Astrocyte of the spinal cord (primary cell): ENCODE results near the gene PLEKHA7.
"Not testable (repeated sequence)": the region's sequence is repeated elsewhere in the genome, so short reads cannot be mapped to it uniquely, and the experiment has no call there.

Source experiments
- DNase-seq: peaks from one replicate; pipeline ENCODE4 v3.0.0; 2011; ENCODE audit warnings: low read depth, low spot score
- H3K4me3 ChIP-seq: 2 replicates; pipeline ENCODE4 v1.5.1; 2011; ENCODE audit warnings: low read depth, mild to moderate bottlenecking, low read length, moderate library complexity
- in situ Hi-C: cut with HindIII; loops from 2 replicates; pipeline ENCODE4 v1.10.0; 2017; ENCODE audit warnings: low sequenced_read_pairs
- TF ChIP-seq, protein P1 (sequence below): IDR thresholded peaks from 2 replicates; pipeline ENCODE4 v1.5.1; 2012; ENCODE audit warnings: low read depth, mild to moderate bottlenecking, low read length, inconsistent platforms

PLEKHA7 gene

DNA sequence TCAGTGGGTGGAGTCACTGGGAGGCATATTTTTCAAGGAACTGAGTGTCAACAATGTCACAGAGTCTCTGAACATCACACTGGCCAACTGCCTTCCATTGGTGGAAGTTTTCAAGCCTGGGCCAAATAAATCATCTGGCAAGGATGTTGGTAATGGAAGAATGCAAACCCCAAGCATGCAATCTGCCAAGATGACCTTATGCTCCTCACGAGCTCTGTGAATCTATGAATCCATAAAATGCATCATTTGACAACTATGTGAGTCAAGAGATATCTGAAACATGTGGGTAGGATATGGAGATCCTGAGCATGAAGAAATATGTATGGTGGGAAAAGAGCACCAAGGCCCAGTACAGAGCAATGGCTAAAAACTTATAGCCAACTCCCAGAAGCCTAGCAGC, 122.2 kb downstream of the PLEKHA7 start:
- DNase-seq: peak; percentile 34
- in situ Hi-C loops: no loop called here
- TF ChIP-seq, protein P1, sequence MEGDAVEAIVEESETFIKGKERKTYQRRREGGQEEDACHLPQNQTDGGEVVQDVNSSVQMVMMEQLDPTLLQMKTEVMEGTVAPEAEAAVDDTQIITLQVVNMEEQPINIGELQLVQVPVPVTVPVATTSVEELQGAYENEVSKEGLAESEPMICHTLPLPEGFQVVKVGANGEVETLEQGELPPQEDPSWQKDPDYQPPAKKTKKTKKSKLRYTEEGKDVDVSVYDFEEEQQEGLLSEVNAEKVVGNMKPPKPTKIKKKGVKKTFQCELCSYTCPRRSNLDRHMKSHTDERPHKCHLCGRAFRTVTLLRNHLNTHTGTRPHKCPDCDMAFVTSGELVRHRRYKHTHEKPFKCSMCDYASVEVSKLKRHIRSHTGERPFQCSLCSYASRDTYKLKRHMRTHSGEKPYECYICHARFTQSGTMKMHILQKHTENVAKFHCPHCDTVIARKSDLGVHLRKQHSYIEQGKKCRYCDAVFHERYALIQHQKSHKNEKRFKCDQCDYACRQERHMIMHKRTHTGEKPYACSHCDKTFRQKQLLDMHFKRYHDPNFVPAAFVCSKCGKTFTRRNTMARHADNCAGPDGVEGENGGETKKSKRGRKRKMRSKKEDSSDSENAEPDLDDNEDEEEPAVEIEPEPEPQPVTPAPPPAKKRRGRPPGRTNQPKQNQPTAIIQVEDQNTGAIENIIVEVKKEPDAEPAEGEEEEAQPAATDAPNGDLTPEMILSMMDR: no peak
- no peak overlapping the region for H3K4me3 ChIP-seq

DNA sequence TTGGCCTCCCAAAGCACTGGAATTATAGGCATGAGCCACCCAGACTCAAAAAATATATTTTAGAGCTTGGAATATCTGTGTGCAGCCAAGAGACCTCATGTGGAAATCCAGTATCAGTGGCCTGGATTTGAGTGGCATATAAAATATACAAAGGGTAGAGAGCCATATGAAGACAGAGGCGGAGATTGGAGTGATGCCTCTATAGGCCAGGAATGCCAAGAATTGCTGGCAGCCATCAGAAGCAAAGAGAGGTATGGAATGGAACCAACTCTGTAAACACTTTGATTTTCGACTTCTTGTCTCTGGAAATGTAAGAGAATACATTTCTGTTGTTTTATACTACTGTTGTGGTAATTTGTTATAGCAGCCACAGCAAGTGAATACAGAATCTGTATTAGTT, 123.0 kb downstream of the PLEKHA7 start:
- H3K4me3 ChIP-seq: no peak overlapping the region
- in situ Hi-C loops: no loop called here
- TF ChIP-seq, protein P1: no peak
- DNase-seq: no peak

DNA sequence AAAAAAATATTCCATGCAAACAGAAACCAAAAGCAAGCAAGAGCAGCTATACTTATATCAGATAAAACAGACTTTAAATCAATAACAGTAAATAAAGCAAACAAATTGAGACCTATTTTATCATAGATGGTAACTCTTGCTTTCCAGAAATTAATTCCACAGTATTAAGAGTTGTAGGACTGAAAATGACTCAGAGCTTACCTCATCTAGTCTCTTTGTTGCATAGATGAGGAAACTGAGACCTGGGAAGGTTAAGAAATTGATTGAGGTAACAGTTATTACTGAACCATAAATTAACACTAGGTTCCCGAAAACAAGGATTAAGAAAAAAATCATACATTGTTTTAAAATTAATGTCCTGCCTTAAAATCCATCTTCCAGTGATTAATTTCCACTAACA, 123.8 kb downstream of the PLEKHA7 start:
- in situ Hi-C loops: no loop called here
- no peak overlapping the region for H3K4me3 ChIP-seq
- DNase-seq: no peak
- TF ChIP-seq, protein P1: no peak

DNA sequence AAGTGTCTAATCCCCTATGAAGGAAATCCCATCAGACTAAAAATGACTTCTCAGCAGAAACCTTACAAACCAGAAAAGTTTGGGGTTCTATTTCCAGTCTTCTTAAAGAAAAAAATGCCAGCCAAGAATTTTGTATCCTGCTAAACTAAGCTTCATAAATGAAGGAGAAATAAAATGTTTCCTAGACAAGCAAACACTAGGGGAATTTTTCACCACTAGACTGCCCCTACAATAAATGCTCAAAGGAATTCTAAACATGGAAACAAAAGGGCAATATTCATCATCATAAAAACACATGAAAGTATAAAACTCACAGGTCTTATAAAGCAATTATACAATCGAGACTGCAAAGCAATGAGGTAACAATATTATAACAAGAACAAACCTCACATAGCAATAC, 124.3 kb downstream of the PLEKHA7 start:
- TF ChIP-seq, protein P1: no peak
- no peak for DNase-seq
- in situ Hi-C loops: no loop called here
- H3K4me3 ChIP-seq: no peak overlapping the region

DNA sequence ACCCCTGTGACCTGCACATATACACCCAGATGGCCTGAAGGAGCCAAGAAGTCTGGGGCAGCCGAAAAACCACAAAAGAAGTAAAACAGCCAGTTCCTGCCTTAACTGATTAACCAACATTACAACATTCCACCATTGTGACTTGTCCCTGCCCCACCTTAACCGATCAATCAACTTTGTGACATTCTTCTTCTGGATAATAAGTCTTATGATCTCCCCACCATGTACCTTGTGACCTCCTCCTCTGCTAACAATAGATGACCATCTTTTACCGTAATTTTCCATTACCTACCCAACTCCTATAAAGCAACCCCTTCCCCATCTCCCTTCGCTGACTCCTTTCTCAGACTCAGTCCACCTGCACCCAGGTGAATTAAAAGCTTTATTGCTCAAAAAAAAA, 125.2 kb downstream of the PLEKHA7 start:
- DNase-seq, H3K4me3 ChIP-seq, in situ Hi-C loops: not testable (repeated sequence)

DNA sequence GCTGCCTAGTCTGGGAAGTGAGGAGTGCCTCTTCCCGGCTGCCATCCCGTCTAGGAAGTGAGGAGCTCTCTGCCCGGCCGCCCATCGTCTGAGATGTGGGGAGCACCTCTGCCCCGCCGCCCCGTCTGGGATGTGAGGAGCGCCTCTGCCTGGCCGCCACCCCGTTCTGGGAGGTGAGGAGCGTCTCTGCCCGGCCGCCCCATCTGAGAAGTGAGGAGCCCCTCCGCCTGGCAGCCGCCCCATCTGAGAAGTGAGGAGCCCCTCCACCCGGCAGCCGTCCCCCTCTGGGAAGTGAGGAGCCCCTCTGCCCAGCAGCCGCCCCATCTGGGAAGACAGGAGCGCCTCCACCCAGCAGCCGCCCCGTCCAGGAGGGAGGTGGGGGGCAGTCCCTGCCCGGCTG, 126.3 kb downstream of the PLEKHA7 start:
- in situ Hi-C loops, DNase-seq, H3K4me3 ChIP-seq: not testable (repeated sequence)

DNA sequence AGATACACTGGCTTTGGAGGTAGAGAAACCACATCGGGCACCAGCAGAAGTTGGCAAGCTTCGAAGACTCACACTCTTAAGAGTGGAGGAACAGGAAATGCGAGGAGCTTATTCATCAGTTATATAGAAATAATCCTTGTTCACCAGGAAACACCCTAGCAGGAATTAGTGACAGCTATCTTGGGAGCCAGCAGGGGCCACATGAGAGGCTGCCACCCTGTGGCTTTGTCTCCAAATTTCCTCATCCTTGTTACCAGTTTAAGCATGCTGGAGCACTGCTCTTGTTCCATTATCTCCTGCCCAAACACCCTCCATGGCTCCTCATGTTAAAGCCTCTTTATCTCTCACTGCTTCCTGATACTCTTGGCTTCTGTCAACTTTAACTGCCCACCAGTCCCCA, 131.0 kb downstream of the PLEKHA7 start:
- DNase-seq: no peak
- H3K4me3 ChIP-seq: no peak overlapping the region
- TF ChIP-seq, protein P1: no peak
- in situ Hi-C loops: no loop called here

DNA sequence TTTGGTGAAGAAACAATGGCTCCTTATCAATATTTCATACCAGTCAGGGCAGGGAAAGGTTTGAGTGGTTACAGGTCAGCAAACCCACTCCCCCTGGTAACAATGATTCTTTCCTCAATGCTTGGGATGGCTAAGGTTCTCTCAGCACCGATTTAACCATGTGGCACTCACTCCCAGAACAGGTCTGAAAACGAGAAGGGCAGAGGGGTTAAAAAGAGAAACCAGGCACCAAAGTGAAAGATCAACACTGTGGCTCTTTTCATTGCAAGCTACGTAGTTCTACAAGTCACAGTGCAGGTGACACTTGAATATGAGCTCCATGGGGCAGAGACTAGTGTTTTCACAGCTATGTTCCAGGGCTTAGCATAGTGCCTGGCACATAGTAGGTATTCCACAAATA, 132.4 kb downstream of the PLEKHA7 start:
- in situ Hi-C loops: no loop called here

More for the DNA sequence above, 132.4 kb downstream of the PLEKHA7 start:
- no peak for DNase-seq
- TF ChIP-seq, protein P1: no peak
- no peak overlapping the region for H3K4me3 ChIP-seq
